ENCODE data around the gene SMIM21. TPM values are rescaled to one million over a fixed set of nuclear protein-coding genes. Genes with fewer than 3 reads are reported as not detected.

Gene SMIM21
- total RNA-seq, 1 donor from 2014 or later, result not detected

DNA sequence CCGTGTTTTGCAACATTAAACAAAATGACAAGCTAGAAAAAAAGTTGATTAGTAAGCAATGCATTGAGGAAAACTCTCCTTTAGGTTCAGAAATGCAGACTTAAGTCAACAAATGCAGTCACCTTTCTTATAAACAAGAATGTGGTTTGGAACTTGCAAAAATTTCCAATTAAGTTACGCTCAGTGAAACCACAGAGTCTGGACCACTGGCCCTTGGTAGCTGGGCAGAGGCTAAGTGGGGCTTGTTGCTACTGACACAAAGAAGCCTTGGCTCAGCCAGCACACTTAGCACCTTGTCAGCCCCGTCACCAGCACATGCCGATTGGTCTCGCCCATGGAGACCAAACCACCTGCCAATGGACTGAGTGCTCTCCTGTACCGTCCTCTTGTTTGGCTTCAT is 53.0 kb downstream of the SMIM21 start:
- Histone ChIP-seq H3K36me3 (ENCODE audit: control insufficient read depth, insufficient read depth, low read length) (no peaks in the 10 kb centered on the region), H3K4me3 (ENCODE audit: low read depth, low read length) (no peak overlapping the region), H3K27me3 (ENCODE audit: control insufficient read depth, insufficient read depth, low read length) (no peaks in the 10 kb centered on the region)
- DNase-seq (ENCODE audit: low read depth), result no peak
- peak; percentile 60 for FAIRE-seq
- TF ChIP-seq CTCF (IDR thresholded peaks at IDR 0.05; ENCODE audit: insufficient read depth, low read length, severe bottlenecking), result no peak

DNA sequence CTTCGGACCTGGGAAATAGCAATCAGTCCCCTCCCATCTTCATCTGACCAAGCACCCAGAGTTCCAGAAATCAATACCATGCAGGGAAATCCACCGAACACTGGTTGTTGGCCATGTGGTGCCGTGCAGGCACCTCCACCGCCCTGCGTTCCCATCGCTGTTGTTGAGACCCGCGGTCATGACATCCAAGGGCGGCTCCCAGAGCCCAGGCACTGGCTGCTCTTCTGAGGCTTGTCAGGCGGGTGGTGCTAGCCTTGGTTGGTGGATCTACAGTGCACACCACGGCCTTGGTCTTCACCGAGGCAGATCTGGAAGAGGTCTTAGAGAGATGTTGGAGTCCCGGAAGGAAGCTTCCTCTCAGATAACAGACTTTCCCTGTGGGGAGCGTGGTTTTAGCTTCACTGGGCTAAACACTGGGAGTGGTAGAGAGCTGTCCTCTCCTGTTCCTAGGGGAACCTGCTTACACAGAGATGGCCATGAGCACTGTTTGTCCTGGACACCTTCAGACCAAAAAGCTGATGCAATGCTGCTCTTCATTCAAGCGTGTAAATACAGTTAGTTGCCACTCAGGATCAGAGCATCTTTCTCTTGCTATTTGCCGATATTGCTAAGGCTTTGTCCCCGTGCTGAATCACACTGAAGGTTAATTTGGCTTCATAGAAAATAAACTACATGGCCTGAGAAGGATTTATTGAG is 58.3 kb downstream of the SMIM21 start:
- no peak for FAIRE-seq
- Histone ChIP-seq H3K36me3 (ENCODE audit: control insufficient read depth, insufficient read depth, low read length) (no peaks in the 10 kb centered on the region), H3K4me3 (ENCODE audit: low read depth, low read length) (no peak overlapping the region), H3K27me3 (ENCODE audit: control insufficient read depth, insufficient read depth, low read length) (no peaks in the 10 kb centered on the region)
- no peak for TF ChIP-seq CTCF (IDR thresholded peaks at IDR 0.05; ENCODE audit: insufficient read depth, low read length, severe bottlenecking)
- DNase-seq (ENCODE audit: low read depth), result no peak

DNA sequence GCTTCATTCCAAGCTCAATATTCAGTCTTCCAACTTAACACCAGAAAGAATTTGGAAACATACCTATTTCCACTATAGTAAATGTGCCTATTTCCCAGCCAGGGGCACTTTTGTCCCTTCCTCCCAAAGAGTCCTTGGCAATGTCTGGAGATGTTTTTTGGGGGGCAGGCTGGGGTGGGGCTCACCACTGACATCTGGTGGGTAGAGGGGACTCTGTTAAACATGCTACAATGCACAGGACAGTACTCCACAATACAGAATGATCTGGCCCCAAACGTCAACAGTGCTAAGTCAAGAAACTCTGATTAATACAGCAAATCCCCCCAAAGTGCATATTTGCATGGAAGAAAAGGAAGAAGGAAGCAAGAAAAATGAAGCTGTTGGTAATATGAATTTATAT is 61.7 kb downstream of the SMIM21 start:
- TF ChIP-seq CTCF (IDR thresholded peaks at IDR 0.05; ENCODE audit: insufficient read depth, low read length, severe bottlenecking), result no peak
- H3K4me3 ChIP-seq (ENCODE audit: low read depth, low read length), result no peak overlapping the region
- FAIRE-seq, result no peak
- no peak for DNase-seq (ENCODE audit: low read depth)
- H3K27me3 ChIP-seq (ENCODE audit: control insufficient read depth, insufficient read depth, low read length), result no peaks in the 10 kb centered on the region
- no peaks in the 10 kb centered on the region for H3K36me3 ChIP-seq (ENCODE audit: control insufficient read depth, insufficient read depth, low read length)

DNA sequence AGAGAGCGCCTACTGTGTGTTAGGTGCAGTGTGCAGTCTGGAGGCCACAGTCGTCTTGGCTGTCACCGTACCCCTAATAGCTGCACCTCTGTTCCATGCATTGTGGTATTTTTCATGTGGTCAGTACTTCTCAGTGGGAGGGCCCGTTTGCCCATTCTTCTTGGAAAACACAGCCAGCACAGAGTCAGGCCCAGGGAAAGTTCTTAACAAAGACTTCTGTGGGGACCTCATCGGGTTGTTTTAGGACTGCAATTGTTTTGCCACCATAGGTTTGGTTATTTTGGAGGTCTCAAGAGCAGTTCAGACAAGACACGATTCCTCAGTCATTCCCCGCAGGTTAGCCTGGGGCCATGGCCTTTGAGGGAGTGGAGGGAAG is 62.3 kb downstream of the SMIM21 start:
- FAIRE-seq (no peak), DNase-seq (ENCODE audit: low read depth) (no peak)
- Histone ChIP-seq H3K4me3 (ENCODE audit: low read depth, low read length) (no peak overlapping the region), H3K36me3 (ENCODE audit: control insufficient read depth, insufficient read depth, low read length) (no peaks in the 10 kb centered on the region), H3K27me3 (ENCODE audit: control insufficient read depth, insufficient read depth, low read length) (no peaks in the 10 kb centered on the region)
- TF ChIP-seq CTCF (IDR thresholded peaks at IDR 0.05; ENCODE audit: insufficient read depth, low read length, severe bottlenecking), result no peak

DNA sequence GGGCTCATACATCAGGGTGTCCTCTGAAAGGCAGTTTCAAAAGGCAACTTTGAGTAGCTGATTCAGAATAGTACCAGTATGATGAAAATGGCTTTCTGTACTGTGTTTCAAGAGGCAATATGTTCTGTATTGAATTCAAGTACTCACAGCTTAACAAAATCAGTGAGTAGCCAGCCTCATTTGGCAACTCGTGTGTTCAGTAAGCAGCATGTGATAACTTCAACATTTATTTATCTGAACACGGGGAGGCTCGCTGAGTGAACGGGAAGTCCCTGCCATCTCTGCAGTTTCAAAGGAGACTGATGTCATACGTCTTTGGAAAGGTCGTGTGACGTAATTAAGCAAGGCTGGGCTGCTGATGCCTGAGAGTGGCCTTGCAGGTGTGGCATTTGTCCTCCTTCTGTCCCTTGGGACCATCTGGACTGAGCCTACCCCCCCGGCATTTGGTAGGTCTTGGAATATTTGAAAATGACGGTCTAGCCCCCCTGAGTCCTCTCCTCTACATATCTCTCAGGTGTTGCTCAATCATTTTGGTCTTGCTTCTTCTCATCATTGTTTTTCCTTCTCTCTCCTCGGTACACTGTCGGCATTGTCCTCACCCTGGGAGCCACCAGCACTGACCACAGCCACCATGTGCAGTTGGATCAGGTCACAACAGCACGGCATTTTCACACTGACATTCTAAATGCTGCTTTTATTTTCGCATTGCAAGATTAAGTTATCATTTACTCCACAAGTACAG is 62.8 kb downstream of the SMIM21 start:
- Histone ChIP-seq H3K27me3 (ENCODE audit: control insufficient read depth, insufficient read depth, low read length) (no peaks in the 10 kb centered on the region), H3K4me3 (ENCODE audit: low read depth, low read length) (no peak overlapping the region), H3K36me3 (ENCODE audit: control insufficient read depth, insufficient read depth, low read length) (no peaks in the 10 kb centered on the region)
- FAIRE-seq (peak; percentile 36), DNase-seq (ENCODE audit: low read depth) (no peak)
- TF ChIP-seq CTCF (IDR thresholded peaks at IDR 0.05; ENCODE audit: insufficient read depth, low read length, severe bottlenecking), result no peak
